Activated gamma-delta T cell (primary cell): ENCODE measurements around the gene ASPDH.
"Not testable (repeated sequence)": the region's sequence is repeated elsewhere in the genome, so short reads cannot be mapped to it uniquely, and the experiment has no call there.

Experiments used
- DNase-seq: peaks from one replicate; lab custom pipeline; 2025; lab: John Stamatoyannopoulos, UW

Gene ASPDH

DNA sequence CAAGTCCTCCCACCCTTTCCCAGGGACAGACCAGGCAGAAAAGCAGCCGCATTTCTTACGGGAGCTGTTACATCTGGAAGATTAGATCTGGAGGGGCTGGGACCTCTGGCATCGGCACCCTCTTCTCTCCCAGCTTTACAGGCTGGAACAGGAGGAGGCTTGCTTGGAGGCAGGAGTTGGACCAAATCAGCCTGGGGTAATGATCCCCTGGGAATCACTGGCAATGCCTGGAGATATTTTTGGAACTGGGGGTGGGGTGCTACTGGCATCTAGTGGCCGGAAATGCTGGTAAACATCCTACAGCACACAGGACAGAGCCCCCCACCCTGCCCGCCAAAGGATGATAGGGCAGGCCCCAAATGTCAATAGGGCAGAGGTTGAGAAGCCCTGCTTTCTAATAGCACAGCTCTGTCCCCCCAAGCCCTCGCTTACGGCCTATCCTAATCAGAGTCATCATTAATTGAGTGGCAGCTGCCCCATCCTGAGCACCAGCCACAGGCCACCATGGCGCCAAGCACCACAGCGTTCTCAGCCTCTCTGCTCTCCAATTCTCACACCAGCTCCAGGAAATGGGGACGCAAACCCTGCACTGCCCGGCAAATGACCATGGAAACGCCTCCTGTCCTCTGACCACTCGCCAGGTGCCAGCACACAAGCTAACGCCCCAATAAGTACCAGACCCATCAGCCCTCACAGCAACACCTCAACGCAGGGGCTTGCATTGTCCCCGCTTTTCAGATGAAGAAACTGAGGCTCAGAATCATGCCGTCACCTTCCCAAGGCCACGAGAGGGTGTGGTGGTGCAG lies 33.9 kb upstream of the ASPDH start:
- no peak for DNase-seq

DNA sequence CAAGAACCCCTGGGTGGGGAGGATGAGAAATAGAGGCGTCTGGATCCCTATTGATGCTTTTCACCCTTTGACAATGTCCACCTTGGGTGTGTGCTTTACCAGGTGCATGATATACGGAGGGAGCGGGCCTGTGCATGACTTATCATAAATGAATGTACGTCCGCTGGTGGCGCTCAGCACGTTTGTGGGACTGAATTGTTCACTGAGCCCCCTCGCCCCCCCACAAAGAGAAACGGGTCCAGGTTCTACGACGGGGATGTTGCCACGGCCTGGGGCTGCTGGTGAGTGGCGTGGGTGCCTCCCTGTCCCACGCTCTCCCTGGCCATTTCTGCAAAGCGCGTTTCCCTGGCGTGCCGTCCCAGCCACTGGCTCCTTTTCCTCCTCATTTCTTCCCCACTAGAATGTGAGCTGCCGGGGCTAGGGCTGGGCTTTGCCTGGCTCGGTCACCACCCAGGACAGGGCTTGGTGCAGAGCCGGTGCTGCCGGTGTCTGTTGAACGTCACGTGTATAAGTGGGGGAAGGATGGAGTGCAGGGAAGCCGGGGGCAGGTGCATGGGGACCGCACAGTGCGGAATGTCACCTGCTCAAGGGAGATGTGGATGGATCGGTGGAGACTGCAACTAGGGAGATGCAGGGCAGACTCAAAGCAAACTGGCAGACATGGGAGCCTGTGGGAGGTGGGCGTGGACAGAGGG lies 33.0 kb upstream of the ASPDH start:
- DNase-seq: no peak

- DNase-seq: no peak
Measured at GRCh38 chr19:50542943-50543342, 29.2 kb upstream of the ASPDH start.

- no peak for DNase-seq
Measured at GRCh38 chr19:50537769-50538230, 24.1 kb upstream of the ASPDH start.

- no peak for DNase-seq
Measured at GRCh38 chr19:50537306-50537685, 23.6 kb upstream of the ASPDH start.

GRCh38 chr19:50536662-50537305 lies 23.1 kb upstream of the ASPDH start:
- no peak for DNase-seq

DNA sequence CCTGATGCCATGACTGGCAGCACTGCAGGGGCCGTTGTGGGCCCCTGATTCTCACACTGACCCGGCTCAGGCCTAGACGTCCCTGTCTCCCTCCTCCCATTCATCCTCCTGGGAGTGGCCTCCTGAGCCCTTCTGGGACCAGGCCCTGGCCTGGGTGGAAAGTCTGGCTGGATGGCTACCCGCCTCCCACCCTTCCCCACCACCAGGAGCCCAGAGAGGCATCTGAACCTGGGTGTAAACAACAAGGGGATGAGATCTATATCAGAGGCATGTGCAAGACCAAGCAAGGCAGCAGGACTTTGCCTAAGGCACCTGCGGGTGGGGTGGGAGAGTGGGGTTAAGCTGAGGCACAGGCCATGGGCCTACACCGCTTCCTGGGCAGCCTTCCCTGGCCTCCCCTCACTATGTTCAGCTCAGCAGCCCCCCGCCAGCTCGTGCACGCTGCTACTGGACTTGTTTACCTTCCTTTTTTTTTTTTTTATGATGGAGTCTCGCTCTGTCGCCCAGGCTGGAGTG lies 22.0 kb upstream of the ASPDH start:
- no peak for DNase-seq

DNA sequence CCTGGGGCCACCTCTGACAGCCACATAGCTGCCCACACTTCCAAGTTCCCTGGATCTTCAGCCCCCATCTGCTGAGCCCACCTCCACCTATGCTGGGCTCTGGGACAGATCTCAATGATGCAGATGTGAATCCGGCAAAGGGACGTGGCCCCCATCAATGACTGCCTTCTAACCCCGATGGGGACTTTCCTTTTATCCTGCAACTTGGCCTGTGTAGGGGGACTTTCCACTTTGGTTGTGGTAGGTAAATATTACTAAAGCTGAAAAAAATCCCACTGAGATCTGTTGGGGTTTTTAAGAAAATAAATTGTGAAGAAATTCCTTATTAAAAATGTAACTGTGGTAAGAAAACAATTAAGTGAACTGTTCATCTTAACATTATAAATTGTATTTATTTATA lies 20.8 kb upstream of the ASPDH start:
- no peak for DNase-seq

DNA sequence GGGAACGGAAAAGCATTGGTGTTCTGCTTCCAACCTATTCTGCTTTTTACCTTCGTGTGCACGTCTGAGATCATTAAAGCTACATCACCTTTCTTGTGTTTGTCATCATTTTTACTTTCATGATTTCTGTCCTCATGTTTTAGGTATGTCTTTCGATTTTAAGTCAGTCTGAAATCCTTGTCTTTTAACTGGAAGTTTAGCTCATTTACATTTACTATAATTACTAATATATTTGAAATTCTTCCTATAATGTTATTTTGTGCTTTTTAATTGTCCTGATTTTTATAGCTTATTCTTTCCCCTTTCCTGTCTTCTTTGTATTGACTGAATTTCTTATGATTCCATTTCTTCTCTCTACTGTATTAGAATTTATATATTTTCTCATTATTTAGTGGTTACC lies 19.2 kb upstream of the ASPDH start:
- no peak for DNase-seq

DNA sequence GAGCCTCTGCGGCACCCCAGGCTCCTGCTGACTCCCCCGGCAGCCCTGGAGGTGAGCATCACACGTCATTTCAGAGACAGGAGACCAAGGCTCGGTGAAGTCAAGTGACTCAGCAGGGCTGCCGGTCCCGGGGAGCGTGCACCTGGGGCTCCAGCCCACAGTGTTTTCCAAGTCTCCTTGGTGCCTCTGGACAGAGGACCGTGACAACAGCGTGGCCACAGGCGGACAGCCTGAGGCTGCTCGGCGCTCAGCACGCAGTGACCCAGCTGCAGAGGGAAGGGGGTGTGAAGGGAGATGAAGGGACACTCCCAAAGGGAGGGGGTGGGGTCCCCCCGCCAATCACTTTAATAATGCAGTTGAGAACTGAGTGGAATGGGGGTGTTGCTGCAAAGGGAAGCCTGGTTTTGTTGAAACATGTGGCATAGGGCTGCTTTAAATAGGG lies 17.5 kb upstream of the ASPDH start:
- no peak for DNase-seq

- DNase-seq: not testable (repeated sequence)
Measured at GRCh38 chr19:50528052-50528451, 14.3 kb upstream of the ASPDH start.

DNA sequence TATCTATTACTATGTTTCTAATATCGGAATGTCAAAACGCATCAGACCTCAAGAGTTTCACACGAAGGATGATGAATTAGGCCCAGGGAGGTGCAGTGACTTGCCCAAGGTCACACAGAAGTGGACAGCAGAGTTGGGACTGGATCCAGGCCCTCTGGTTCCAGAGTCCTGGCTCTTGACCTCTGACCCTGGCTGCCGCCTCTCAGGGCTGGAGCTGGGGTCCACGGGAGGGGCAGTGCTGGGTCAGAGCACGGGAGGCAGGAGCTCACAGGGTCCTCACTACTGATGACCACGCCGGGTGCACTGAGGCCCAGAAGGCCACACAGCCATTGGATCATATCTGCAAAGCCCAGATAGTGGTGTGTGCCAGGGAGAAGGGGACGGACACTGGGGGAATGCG lies 9.2 kb upstream of the ASPDH start:
- DNase-seq: no peak

DNA sequence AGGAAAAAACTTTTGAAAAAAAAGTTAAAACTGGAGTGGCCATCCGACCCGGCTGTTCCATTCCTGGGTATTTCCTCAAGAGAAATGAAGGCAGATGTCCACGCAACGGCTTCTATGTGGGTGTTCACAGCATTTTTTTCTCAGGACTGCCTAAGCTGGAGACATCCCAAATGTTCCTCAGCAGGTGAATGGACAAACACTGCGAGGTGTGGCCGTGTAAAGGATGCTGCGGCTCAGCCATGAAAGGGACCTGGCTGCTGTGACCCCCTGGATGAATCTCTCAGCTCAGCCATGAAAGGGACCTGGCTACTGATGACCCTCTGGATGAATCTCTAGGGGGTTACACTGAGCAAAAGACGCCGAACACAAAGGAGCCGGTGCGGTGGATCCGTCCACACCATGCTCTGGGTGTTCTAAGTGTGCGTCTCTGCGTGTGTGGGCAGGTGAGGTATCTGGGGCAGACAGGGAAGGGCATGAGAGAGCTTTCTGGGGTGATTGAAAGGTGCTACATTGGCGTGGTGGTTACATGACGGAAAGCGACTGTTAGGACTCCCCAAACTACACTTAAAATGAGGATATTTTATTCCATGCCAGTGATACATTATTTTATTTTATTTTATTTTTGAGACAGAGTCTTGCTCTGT lies 7.2 kb upstream of the ASPDH start:
- no peak for DNase-seq

GRCh38 chr19:50519006-50519575 lies 5.4 kb upstream of the ASPDH start:
- DNase-seq: no peak

DNA sequence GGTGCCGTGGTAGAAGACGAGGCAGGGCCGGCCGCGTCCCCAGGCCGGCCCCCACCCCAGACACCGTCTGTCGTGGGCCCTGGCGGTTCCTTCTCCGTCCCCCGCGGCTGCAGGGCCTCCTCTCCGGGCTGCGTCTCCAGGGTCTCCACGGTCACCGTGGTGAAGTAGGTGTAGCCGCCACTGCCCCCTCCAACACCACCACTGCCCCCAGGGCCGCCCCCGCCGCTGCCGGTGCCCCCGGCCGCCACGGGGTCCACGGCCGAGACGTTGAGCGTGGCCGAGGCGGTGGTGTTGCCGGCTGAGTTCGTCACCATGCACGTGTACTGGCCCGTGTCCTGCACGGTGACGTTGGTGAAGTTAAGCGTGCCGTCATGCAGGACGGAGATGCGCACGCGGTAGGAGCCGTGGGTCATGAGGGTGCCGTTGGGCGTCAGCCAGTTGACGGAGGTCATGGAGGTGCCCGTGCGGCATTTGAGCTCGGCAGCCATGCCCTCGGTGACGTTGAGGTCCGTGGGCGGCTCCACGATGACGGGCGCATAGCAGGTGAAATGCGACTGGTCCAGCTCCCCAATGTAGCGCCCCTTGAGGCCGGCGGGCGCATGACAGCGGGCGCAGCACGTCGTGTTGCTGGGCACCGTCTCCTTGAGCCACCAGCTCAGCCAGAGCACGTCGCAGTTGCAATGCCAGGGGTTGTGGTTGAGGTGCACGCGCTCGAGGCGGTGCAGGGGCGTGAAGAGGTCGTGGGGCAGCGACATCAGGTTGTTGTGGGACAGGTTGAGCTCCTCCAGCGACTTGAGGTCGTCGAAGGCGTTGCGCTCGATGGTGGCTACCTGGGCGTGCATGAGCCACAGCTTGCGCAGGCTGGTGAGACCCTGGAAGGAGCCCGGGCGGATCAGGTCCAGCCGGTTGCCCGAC lies 4.6 kb upstream of the ASPDH start:
- DNase-seq: no peak

- no peak for DNase-seq
Measured at GRCh38 chr19:50517704-50518075, 4.0 kb upstream of the ASPDH start.

- no peak for DNase-seq
Measured at GRCh38 chr19:50516964-50517703, 3.4 kb upstream of the ASPDH start.

GRCh38 chr19:50516456-50516855 lies 2.7 kb upstream of the ASPDH start:
- no peak for DNase-seq

GRCh38 chr19:50515168-50515561 lies 1.5 kb upstream of the ASPDH start:
- DNase-seq: no peak
